Thoracic aorta (tissue), 2 donors: ENCODE results near the gene LIME1. TPM values are rescaled to one million over a fixed set of nuclear protein-coding genes. Genes with fewer than 3 reads are reported as not detected.

Experiments
- ATAC-seq: fragments of 150-250 bp; one replicate; pipeline ENCODE4 v1.8.0; 2017; ENCODE audit warnings: low read depth; ENCODE audit not compliant: insufficient number of reproducible peaks, low FRiP score
- DNase-seq: peaks from one replicate; pipeline ENCODE4 v3.0.0-alpha.2; 2020; ENCODE audit warnings: low spot score
- H3K27ac ChIP-seq, 2 donors: fragments of 200-600 bp; sonication (generic); 1 replicate in 1 of 2; 2 replicates in 1 of 2; pipeline ENCODE4 v1.5.1; 2016; ENCODE audit warnings: mild to moderate bottlenecking in 2 of 2, moderate library complexity in 2 of 2
- H3K27me3 ChIP-seq: fragments of 200-600 bp; sonication (generic); replicated peaks from 2 replicates; pipeline ENCODE4 v1.6.0; 2016; ENCODE audit warnings: mild to moderate bottlenecking; ENCODE audit not compliant: insufficient read depth
- H3K36me3 ChIP-seq: fragments of 200-600 bp; sonication (generic); one replicate; pipeline ENCODE4 v1.5.1; 2016
- H3K4me1 ChIP-seq, 2 donors: fragments of 200-600 bp; sonication (generic); 1 replicate in 1 of 2; 2 replicates in 1 of 2; pipeline versions ENCODE4 v1.5.1 to v1.6.0; 2016; ENCODE audit warnings: low read depth in 2 of 2, mild to moderate bottlenecking in 1 of 2; ENCODE audit not compliant: control insufficient read depth in 1 of 2
- H3K4me3 ChIP-seq: fragments of 200-600 bp; sonication (generic); 2 replicates; pipeline ENCODE4 v1.5.1; 2016; ENCODE audit warnings: mild to moderate bottlenecking
- H3K9me3 ChIP-seq: fragments of 200-600 bp; sonication (generic); 2 replicates; pipeline ENCODE4 v1.5.1; 2016
- CTCF ChIP-seq: fragments of 200-600 bp; sonication (generic); IDR thresholded peaks from one replicate; pipeline ENCODE4 v1.5.1; 2019; ENCODE audit warnings: antibody characterized with exemption
- total RNA-seq, 2 donors: library from RNA; depleted of rRNA; stranded (reverse); fragments of >200 nt; gene quantifications; one replicate each; pipeline versions ENCODE4 v1.1.0 to v1.2.3, GENCODE V29; 2016

LIME1 gene
- total RNA-seq, 2 donors from 2014 or later: 15.6 to 26.5 TPM

DNA sequence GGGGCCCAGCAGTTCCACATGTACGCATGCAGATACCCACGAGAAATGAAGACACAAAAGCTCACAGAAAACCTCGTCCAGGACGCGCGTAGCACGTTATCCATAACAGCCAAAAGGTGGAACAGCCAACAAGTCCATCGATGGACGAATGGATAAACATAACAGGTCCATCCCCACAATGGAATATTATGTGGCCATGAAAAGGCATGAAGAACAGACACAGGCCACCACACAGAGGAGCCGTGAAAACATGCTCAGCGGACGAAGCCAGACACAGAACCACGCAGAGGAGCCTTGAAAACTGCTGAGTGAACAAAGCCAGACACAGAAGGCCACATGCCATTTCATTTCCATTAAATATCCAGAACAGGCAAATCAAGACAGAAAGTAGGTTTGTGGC, 41.1 kb downstream of the LIME1 start:
- Histone ChIP-seq H3K4me1 (peaks cover 0 to 10% of the 10 kb centered on the region in 2 donors), H3K36me3 (no peaks in the 10 kb centered on the region), H3K27me3 (no peaks in the 10 kb centered on the region), H3K4me3 (no peak overlapping the region), H3K27ac (no peak overlapping the region), H3K9me3 (no peaks in the 10 kb centered on the region)
- no peak for TF ChIP-seq CTCF
- no peak for DNase-seq
- ATAC-seq: no peak

GRCh38 chr20:63778034-63778752, 41.7 kb downstream of the LIME1 start:
- Histone ChIP-seq H3K27ac (no peak overlapping the region), H3K27me3 (no peaks in the 10 kb centered on the region), H3K4me1 (peaks cover 0 to 10% of the 10 kb centered on the region in 2 donors), H3K4me3 (no peak overlapping the region), H3K9me3 (no peaks in the 10 kb centered on the region), H3K36me3 (no peaks in the 10 kb centered on the region)
- ATAC-seq (no peak), DNase-seq (no peak)
- no peak for TF ChIP-seq CTCF

DNA sequence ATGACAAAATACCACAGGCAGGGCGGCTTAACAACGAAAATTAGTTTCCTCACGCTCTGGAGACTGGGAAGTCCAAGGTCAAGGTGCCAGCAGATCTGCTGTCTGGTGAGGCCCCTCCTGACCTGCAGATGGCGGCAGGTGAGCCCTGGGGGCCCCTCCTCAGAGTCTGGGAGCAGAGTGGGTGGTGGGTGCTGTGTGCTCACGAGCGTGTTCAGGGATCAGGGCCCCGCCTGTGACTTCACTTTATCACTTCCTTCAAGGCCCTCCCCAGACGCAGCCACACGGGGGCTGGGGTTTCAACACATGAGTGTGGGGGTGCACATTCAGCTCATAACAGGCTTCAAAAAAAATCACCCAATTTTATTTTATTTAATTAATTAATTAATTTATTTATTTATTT, 42.4 kb downstream of the LIME1 start:
- no peak overlapping the region for H3K27ac ChIP-seq
- ATAC-seq (no peak), DNase-seq (no peak)
- H3K36me3 ChIP-seq: no peaks in the 10 kb centered on the region
- TF ChIP-seq CTCF: no peak
- H3K4me1 ChIP-seq: peaks cover 0 to 6% of the 10 kb centered on the region in 2 donors
- no peaks in the 10 kb centered on the region for H3K9me3 ChIP-seq
- no peak overlapping the region for H3K4me3 ChIP-seq
- no peaks in the 10 kb centered on the region for H3K27me3 ChIP-seq

DNA sequence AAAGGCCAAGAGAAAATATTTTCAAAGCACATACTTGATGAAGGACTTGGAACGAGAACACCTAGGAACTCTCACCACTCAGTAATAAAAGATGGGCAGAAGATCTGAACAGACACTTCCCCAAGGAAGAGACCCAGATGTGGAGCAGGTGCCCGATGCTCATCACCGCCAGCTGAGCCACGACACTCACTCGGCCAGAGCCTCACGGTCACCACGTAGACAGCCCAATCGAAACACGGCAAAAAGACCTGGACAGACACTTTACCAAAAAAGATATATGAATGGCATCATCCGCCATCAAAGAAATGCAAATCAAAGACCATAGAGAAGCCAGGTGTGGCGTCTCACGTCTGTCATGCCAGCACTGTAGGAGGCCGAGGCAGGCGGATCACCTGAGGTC, 44.7 kb downstream of the LIME1 start:
- no peak overlapping the region for H3K27ac ChIP-seq
- DNase-seq (no peak), ATAC-seq (no peak)
- H3K4me3 ChIP-seq: no peak overlapping the region
- TF ChIP-seq CTCF: no peak
- no peaks in the 10 kb centered on the region for H3K9me3 ChIP-seq
- no peaks in the 10 kb centered on the region for H3K27me3 ChIP-seq
- no peaks in the 10 kb centered on the region for H3K4me1 ChIP-seq
- H3K36me3 ChIP-seq: no peaks in the 10 kb centered on the region

DNA sequence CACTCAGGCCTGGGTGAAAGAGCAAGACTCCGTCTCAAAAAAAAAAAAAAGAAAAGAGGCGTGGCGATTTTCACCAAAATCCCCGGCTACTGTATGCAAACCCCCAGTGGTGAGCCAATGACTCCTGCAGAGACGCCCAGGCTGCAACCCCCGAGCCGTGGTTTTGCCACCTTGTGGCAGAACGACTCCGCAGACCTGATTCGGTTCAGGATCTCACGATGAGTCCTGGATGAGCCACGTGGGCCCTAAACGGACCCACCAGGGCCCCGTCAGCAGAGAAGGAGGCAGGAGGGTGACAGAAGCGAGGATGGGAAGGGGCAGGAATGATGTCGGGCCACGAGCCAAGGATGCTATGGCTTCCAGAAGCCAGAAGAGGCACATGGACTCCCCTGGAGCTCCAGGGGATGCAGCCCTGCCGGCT, 45.6 kb downstream of the LIME1 start:
- DNase-seq (no peak), ATAC-seq (no peak)
- Histone ChIP-seq H3K27me3 (no peaks in the 10 kb centered on the region), H3K9me3 (no peaks in the 10 kb centered on the region), H3K27ac (no peak overlapping the region), H3K36me3 (no peaks in the 10 kb centered on the region), H3K4me1 (no peaks in the 10 kb centered on the region), H3K4me3 (no peak overlapping the region)
- TF ChIP-seq CTCF: no peak
